Prostate gland (tissue), 2 donors: ENCODE results near the gene CCDC169. TPM values are rescaled to one million over a fixed set of nuclear protein-coding genes. Genes with fewer than 3 reads are reported as not detected.

Source experiments
- DNase-seq: peaks from one replicate; pipeline ENCODE4 v3.0.0-alpha.2; 2019; ENCODE audit warnings: low spot score
- H3K27ac ChIP-seq, 2 donors: fragments of 200-600 bp; sonication (generic); 2 replicates each; pipeline ENCODE4 v1.5.1; 2017 to 2019
- H3K27me3 ChIP-seq: fragments of 200-600 bp; sonication (generic); replicated peaks from 2 replicates; pipeline ENCODE4 v1.5.1; 2019; ENCODE audit not compliant: insufficient read depth
- H3K36me3 ChIP-seq, 2 donors: fragments of 200-600 bp; sonication (generic); 1 replicate in 1 of 2; 2 replicates in 1 of 2; pipeline versions ENCODE4 v1.5.1 to v1.8.1; 2017 to 2019
- H3K4me1 ChIP-seq: fragments of 200-600 bp; sonication (generic); replicated peaks from 2 replicates; pipeline ENCODE4 v1.5.1; 2019
- H3K4me3 ChIP-seq, 2 donors: fragments of 200-600 bp; sonication (generic); 2 replicates each; pipeline ENCODE4 v1.5.1; 2017 to 2019
- H3K9me3 ChIP-seq: fragments of 200-600 bp; sonication (generic); 2 replicates; pipeline ENCODE4 v1.5.1; 2017
- POLR2A ChIP-seq: fragments of 450-650 bp; IDR thresholded peaks from one replicate; pipeline ENCODE4 v1.6.1; 2016; ENCODE audit warnings: antibody characterized with exemption, mild to moderate bottlenecking
- POLR2AphosphoS5 ChIP-seq: sonication (generic); formaldehyde crosslinking; IDR thresholded peaks from one replicate; pipeline ENCODE4 v1.6.1; 2017; ENCODE audit warnings: antibody characterized with exemption
- WGBS: methylation state at CpG from one replicate; pipeline ENCODE4 v1.1.5; 2018; 5-methylcytosine and 5-hydroxymethylcytosine counted together
- intact Hi-C: fragments of 100-400 bp; cut with DNase I; formaldehyde crosslinking; loops from one replicate; pipeline ENCODE4 v1.14.2; 2022
- total RNA-seq, 2 donors: library from RNA; depleted of rRNA; stranded (reverse); fragments of >200 nt; gene quantifications; one replicate each; pipeline ENCODE4 v1.1.0, GENCODE V29; 2016
- TF ChIP-seq, protein P1 (sequence below), 4 experiments: fragments of 200-600 bp in 2 of 4; fragments of 450-650 bp in 2 of 4; sonication (generic) in 2 of 4; IDR thresholded peaks; 1 replicate in 3 of 4; 2 replicates in 1 of 4; pipeline ENCODE4 v1.5.1; 2016 to 2019; ENCODE audit warnings: antibody characterized with exemption in 4 of 4, mild to moderate bottlenecking in 2 of 4, moderate library complexity in 2 of 4

The CCDC169 gene
- total RNA-seq, 2 donors from 2014 or later, result 4.1 to 4.3 TPM

DNA sequence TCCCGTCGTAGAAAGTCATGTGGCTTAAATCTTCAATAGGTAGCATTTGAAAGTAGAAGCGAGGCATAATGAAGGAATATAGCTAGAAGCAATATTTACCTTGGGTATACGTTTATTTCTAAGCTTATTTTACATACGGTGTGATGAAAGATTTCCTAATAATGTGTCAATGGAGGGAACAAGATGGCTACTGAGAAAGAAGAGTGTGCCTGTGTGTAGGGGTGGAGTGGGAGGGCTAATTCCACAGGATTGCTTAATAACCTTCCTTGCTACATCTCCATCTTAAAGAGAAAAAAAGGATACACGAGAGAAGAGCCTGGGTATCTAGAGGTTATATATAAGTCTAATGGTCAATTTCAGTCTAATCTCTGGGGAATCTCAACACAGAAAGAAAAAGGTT, 46.6 kb upstream of the CCDC169 start:
- DNase-seq, result no peak
- 63% methylated on average over 6 of the region's 6 CpGs for WGBS
- peak overlapping the region; percentile 98 to 99 for H3K27ac ChIP-seq
- no peak for TF ChIP-seq POLR2AphosphoS5
- TF ChIP-seq, protein P1, sequence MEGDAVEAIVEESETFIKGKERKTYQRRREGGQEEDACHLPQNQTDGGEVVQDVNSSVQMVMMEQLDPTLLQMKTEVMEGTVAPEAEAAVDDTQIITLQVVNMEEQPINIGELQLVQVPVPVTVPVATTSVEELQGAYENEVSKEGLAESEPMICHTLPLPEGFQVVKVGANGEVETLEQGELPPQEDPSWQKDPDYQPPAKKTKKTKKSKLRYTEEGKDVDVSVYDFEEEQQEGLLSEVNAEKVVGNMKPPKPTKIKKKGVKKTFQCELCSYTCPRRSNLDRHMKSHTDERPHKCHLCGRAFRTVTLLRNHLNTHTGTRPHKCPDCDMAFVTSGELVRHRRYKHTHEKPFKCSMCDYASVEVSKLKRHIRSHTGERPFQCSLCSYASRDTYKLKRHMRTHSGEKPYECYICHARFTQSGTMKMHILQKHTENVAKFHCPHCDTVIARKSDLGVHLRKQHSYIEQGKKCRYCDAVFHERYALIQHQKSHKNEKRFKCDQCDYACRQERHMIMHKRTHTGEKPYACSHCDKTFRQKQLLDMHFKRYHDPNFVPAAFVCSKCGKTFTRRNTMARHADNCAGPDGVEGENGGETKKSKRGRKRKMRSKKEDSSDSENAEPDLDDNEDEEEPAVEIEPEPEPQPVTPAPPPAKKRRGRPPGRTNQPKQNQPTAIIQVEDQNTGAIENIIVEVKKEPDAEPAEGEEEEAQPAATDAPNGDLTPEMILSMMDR (IDR thresholded peaks at IDR 0.05), result no peak
- TF ChIP-seq POLR2A, result no peak
- H3K36me3 ChIP-seq, result no peaks in the 10 kb centered on the region
- H3K27me3 ChIP-seq, result no peaks in the 10 kb centered on the region
- no peaks in the 10 kb centered on the region for H3K9me3 ChIP-seq
- H3K4me3 ChIP-seq, result peak overlapping the region in 1 of 2 donors; percentile 69
- no peaks in the 10 kb centered on the region for H3K4me1 ChIP-seq
- intact Hi-C loops, result no loop called here

DNA sequence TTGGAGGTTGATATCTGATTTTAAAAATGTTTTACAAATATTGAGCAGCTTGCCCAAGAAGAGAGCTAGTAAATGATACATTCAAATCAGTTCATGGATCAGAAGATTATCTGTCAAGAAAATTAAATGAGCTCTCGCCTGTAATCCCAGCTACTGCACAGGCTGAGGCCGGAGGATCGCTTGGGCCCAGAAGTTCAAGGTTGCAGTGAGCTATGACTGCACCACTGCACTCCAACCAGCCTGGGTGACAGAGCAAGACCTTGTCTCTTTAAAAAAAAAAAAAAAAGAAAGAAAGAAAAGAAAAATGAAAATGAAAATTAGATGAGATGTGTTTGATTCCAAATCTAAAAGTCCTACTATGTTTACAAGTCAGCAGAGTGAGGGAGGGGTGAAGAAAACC, 46.2 kb upstream of the CCDC169 start:
- no peak for TF ChIP-seq POLR2A
- TF ChIP-seq POLR2AphosphoS5, result no peak
- TF ChIP-seq, protein P1 (IDR thresholded peaks at IDR 0.05), result no peak
- H3K4me1 ChIP-seq, result no peaks in the 10 kb centered on the region
- intact Hi-C loops, result no loop called here
- no peaks in the 10 kb centered on the region for H3K9me3 ChIP-seq
- no peaks in the 10 kb centered on the region for H3K36me3 ChIP-seq
- H3K27ac ChIP-seq, result peak overlapping the region in 1 of 2 donors; percentile 98
- 82% methylated on average over 3 of the region's 3 CpGs for WGBS
- no peaks in the 10 kb centered on the region for H3K27me3 ChIP-seq
- H3K4me3 ChIP-seq, result no peak overlapping the region
- DNase-seq, result no peak

DNA sequence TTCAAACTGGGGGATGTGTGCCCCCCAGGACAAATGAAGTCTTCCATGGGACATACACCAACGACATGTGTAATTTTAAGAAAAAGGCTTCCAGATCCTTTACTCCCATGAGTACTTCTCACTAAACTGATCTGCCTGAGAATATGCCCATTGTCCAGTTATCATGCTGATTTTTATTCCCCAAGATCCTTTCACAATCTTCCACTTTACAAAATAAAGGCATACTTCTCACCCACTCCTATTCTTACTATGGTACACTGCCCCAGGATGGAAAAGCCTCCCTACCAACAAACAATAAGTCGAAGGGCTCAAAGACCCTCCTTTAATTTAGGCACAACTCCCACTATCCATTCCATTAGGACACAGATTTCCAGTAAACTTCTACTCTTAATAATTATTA, 45.1 kb upstream of the CCDC169 start:
- Histone ChIP-seq H3K27me3 (no peaks in the 10 kb centered on the region), H3K4me1 (no peaks in the 10 kb centered on the region), H3K9me3 (no peaks in the 10 kb centered on the region), H3K4me3 (no peak overlapping the region), H3K27ac (no peak overlapping the region), H3K36me3 (no peaks in the 10 kb centered on the region)
- DNase-seq, result no peak
- 94% methylated on average over 2 of the region's 2 CpGs for WGBS
- intact Hi-C loops, result no loop called here
- TF ChIP-seq, protein P1 (IDR thresholded peaks at IDR 0.05), result no peak
- TF ChIP-seq POLR2A (no peak), POLR2AphosphoS5 (no peak)

DNA sequence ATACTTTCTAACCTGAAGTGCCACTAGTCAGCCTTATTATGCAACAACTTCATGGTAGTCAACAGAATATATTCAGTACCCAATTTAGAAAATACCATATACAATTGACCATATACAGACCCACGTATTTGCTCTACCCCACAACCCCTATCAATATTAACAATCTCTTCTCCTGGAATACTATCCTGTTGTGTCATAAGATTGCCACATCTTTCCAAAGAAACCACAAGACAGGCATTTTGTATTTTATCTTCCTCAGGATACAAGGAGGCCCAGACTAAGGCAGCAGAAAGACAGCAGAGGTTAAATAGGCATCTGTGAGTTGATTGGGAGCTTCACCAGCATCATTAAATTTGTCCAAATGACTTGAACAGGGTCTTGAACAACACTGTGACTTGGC, 44.1 kb upstream of the CCDC169 start:
- Histone ChIP-seq H3K9me3 (no peaks in the 10 kb centered on the region), H3K27ac (no peak overlapping the region), H3K4me1 (no peaks in the 10 kb centered on the region), H3K27me3 (no peaks in the 10 kb centered on the region), H3K4me3 (no peak overlapping the region), H3K36me3 (no peaks in the 10 kb centered on the region)
- TF ChIP-seq POLR2A (no peak), POLR2AphosphoS5 (no peak)
- TF ChIP-seq, protein P1 (IDR thresholded peaks at IDR 0.05), result no peak
- 71% methylated on average over 1 of the region's 1 CpG for WGBS
- DNase-seq, result no peak
- intact Hi-C loops, result no loop called here

DNA sequence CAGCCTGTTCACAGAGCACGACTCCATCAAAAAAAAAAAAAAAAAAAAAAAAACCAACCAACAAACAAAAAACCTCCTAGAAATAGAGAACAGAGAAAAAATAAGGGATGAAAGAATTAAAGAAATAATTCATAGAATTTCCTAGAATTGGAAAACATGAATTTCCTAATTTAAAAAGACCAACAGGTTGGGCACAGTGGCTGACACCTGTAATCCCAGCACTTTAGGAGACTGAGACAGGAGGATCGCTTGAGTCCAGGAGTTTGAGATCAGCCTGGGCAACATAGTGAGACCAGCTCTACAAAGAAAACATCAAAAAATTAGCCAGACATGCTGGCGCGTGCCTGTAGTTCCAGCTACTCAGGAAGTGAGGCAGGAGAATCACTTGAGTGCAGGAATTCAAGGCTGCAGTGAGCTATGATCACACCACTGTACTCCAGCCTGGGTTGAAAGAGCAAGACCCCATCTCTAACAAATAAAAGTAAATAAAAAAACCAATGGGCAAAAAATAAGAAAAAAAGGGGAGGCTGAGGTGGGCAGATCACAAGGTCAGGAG, 42.1 kb upstream of the CCDC169 start:
- intact Hi-C loops, result no loop called here
- Histone ChIP-seq H3K9me3 (no peaks in the 10 kb centered on the region), H3K36me3 (no peaks in the 10 kb centered on the region), H3K4me1 (no peaks in the 10 kb centered on the region), H3K4me3 (no peak overlapping the region), H3K27me3 (no peaks in the 10 kb centered on the region), H3K27ac (no peak overlapping the region)
- WGBS, result 94% methylated on average over 4 of the region's 4 CpGs
- DNase-seq, result no peak
- no peak for TF ChIP-seq POLR2A
- TF ChIP-seq, protein P1 (IDR thresholded peaks at IDR 0.05), result no peak
- no peak for TF ChIP-seq POLR2AphosphoS5
